Keratinocyte (primary cell): ENCODE data around the gene KAT6B. TPM values are rescaled to one million over a fixed set of nuclear protein-coding genes. Genes with fewer than 3 reads are reported as not detected.

ENCODE experiments used
- DNase-seq: peaks from one replicate; pipeline ENCODE4 v3.0.0-alpha.2; 2011; ENCODE audit warnings: low read depth, missing footprints, low spot score
- FAIRE-seq: peaks from 2 replicates; lab custom pipeline; 2011; peaks lifted over from hg19 to GRCh38; lab: Jason Lieb, UNC
- H2AFZ ChIP-seq: 2 replicates; pipeline ENCODE4 v1.6.0; 2012; ENCODE audit warnings: low read length, control low read depth, inconsistent platforms; ENCODE audit not compliant: control insufficient read depth
- H3K27ac ChIP-seq: 2 replicates; pipeline ENCODE4 v1.5.1; 2011; ENCODE audit warnings: low read length; ENCODE audit not compliant: control insufficient read depth, insufficient read depth
- H3K27me3 ChIP-seq: 3 replicates; pipeline ENCODE4 v1.6.0; 2011; ENCODE audit warnings: low read length; ENCODE audit not compliant: control insufficient read depth, insufficient read depth; ENCODE audit errors: extremely low read depth
- H3K36me3 ChIP-seq, 2 experiments: 2 replicates in 1 of 2; 3 replicates in 1 of 2; pipeline ENCODE4 v1.5.1; 2011; ENCODE audit warnings: low read length in 2 of 2, mild to moderate bottlenecking in 1 of 2; ENCODE audit not compliant: control insufficient read depth in 2 of 2, insufficient read depth in 2 of 2; ENCODE audit errors: extremely low read depth in 1 of 2
- H3K4me1 ChIP-seq: 3 replicates; pipeline ENCODE4 v1.5.1; 2011; ENCODE audit warnings: low read length; ENCODE audit not compliant: control insufficient read depth, insufficient read depth; ENCODE audit errors: extremely low read depth
- H3K4me2 ChIP-seq: 3 replicates; pipeline ENCODE4 v1.6.0; 2011; ENCODE audit warnings: low read depth, low read length; ENCODE audit not compliant: control insufficient read depth, insufficient read depth; ENCODE audit errors: extremely low read depth
- H3K4me3 ChIP-seq, 3 experiments: fragments of 200-600 bp in 1 of 3; sonication (generic) in 1 of 3; 2 replicates in 2 of 3; 3 replicates in 1 of 3; pipeline ENCODE4 v1.5.1; 2011 to 2016; ENCODE audit warnings: low read length in 3 of 3, mild to moderate bottlenecking in 3 of 3, control low read depth in 2 of 3, inconsistent platforms in 1 of 3, low read depth in 1 of 3, mixed read lengths in 1 of 3, mixed run types in 1 of 3, moderate library complexity in 1 of 3; ENCODE audit not compliant: control insufficient read depth in 2 of 3, insufficient read depth in 2 of 3; ENCODE audit errors: extremely low read depth in 1 of 3
- H3K79me2 ChIP-seq: 2 replicates; pipeline ENCODE4 v1.6.0; 2012; ENCODE audit warnings: low read length; ENCODE audit not compliant: control insufficient read depth, insufficient read depth
- H3K9ac ChIP-seq: 3 replicates; pipeline ENCODE4 v1.6.0; 2011; ENCODE audit warnings: low read length; ENCODE audit not compliant: control insufficient read depth, insufficient read depth; ENCODE audit errors: extremely low read depth
- H3K9me1 ChIP-seq: 3 replicates; pipeline ENCODE4 v1.6.0; 2011; ENCODE audit warnings: low read length; ENCODE audit not compliant: control insufficient read depth, insufficient read depth; ENCODE audit errors: extremely low read depth
- H3K9me3 ChIP-seq: 2 replicates; pipeline ENCODE4 v1.5.1; 2012; ENCODE audit warnings: low read depth, low read length; ENCODE audit not compliant: control insufficient read depth
- H4K20me1 ChIP-seq: 3 replicates; pipeline ENCODE4 v1.6.0; 2011; ENCODE audit warnings: low read length; ENCODE audit not compliant: control insufficient read depth, insufficient read depth; ENCODE audit errors: extremely low read depth
- EZH2 ChIP-seq: IDR thresholded peaks from one replicate; pipeline ENCODE4 v1.6.1; 2012; ENCODE audit warnings: inconsistent platforms, mild to moderate bottlenecking, low read length, moderate library complexity
- dilution Hi-C: fragments of 300-500 bp; cut with MboI; formaldehyde crosslinking; loops from one replicate; pipeline ENCODE4 v1.7.0; 2020; ENCODE audit warnings: low sequenced_read_pairs; ENCODE audit not compliant: extremely low pct_ligation_motif_present
- polyA plus RNA-seq, 5 experiments: library from polyadenylated mRNA; depleted of rRNA in 3 of 5; stranded (reverse) in 3 of 5; stranded (forward) in 1 of 5; unstranded in 1 of 5; fragments of >200 nt; gene quantifications; 1 replicate in 1 of 5; 2 replicates in 3 of 5; 3 replicates in 1 of 5; pipeline versions ENCODE4 v1.2.1 to v1.2.3, GENCODE V29; 2011 to 2012; ENCODE audit warnings: missing spikeins in 2 of 5, low read depth in 1 of 5, low replicate concordance in 1 of 5
- TF ChIP-seq, protein P1 (sequence below), 3 experiments: IDR thresholded peaks in 1 of 3; conservative IDR thresholded peaks in 1 of 3; optimal IDR thresholded peaks in 1 of 3; 2 replicates in 2 of 3; 3 replicates in 1 of 3; pipeline versions ENCODE3 to v1.5.1; 2011; ENCODE audit warnings: low read length in 3 of 3, mild to moderate bottlenecking in 3 of 3, moderate library complexity in 2 of 3, control low read depth in 1 of 3, inconsistent platforms in 1 of 3; ENCODE audit not compliant: insufficient read depth in 2 of 3; ENCODE audit errors: extremely low read depth in 1 of 3

KAT6B gene
- polyA plus RNA-seq, 1 donor (not counting 4 experiments of a cell fraction or from before 2014, with no cell fraction given) = 2.9 TPM

DNA sequence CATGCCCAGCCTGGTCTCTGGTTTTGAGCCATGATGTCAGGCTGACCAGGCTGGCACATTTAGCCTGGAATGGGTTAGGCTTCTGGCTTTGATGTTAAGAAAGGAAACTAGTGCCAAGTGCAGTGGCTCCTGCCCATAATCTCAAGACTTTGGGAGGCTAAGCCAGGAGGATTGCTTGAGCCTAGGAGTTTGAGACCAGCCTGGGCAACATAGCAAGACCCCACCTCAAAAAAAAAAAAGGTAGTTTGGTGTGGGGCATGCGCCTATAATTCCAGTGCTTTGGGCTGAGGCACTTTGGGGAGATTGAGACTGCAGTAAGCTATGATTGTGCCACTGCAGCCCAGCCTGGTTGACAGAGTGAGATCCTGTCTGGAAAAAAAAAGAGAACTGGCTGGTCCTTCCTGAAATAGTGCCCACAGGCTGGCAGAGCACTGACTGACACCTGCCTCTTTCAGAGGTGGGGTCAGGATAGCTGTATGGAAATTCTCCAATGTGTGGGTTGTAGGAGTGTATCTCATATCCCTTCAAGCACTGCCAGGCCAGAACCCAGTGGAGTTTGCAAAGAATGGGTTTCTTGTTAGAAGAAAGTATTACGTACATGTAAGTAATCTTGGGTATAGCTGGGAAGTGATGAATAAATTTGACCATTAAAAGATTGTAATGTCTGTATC lies 61.3 kb downstream of the KAT6B start:
- Histone ChIP-seq H3K4me2 (no peak overlapping the region), H3K9ac (no peak overlapping the region), H4K20me1 (no peaks in the 10 kb centered on the region)

DNA sequence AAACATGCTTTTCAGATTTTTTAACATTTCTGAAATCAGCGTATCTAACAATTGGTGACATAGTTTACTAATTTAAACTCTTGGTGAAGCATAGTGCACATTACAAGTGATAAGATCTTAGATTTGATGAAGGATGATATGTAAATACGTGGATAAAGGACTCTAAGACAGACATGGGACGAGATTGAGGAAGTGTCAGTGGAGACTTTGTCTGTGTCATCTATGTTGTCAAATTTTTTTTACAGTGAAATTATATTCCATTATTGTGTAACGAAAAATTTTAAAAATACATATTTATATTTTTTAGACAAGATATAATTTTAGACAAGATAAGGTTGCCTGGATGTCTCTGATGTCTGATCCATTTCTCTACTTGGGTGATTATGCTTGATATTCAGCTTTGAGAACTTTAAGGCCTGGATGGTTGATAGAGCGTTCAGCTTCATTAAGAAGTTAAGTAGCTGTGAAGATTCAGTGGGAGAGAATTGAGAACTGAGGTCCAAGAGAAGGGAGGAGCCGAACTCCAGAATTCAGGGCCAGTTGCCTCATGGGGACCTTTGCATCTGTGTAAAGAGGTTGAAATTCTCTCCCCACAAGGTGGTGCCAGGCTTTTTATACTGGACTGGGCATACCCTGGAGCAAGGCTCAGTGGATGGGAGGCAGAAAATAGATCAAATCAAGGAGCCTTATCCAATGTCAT lies 62.7 kb downstream of the KAT6B start:
- Histone ChIP-seq H3K4me3 (no peak overlapping the region), H3K27ac (no peak overlapping the region), H3K9me3 (no peaks in the 10 kb centered on the region), H4K20me1 (no peaks in the 10 kb centered on the region), H3K4me1 (no peaks in the 10 kb centered on the region), H3K27me3 (no peaks in the 10 kb centered on the region), H3K9me1 (no peaks in the 10 kb centered on the region), H3K4me2 (no peak overlapping the region), H3K79me2 (no peaks in the 10 kb centered on the region), H3K9ac (no peak overlapping the region), H3K36me3 (no peaks in the 10 kb centered on the region), H2AFZ (no peak overlapping the region)
- FAIRE-seq (no peak), DNase-seq (no peak)
- dilution Hi-C loops = no loop called here
- TF ChIP-seq EZH2 = no peak
- TF ChIP-seq, protein P1, sequence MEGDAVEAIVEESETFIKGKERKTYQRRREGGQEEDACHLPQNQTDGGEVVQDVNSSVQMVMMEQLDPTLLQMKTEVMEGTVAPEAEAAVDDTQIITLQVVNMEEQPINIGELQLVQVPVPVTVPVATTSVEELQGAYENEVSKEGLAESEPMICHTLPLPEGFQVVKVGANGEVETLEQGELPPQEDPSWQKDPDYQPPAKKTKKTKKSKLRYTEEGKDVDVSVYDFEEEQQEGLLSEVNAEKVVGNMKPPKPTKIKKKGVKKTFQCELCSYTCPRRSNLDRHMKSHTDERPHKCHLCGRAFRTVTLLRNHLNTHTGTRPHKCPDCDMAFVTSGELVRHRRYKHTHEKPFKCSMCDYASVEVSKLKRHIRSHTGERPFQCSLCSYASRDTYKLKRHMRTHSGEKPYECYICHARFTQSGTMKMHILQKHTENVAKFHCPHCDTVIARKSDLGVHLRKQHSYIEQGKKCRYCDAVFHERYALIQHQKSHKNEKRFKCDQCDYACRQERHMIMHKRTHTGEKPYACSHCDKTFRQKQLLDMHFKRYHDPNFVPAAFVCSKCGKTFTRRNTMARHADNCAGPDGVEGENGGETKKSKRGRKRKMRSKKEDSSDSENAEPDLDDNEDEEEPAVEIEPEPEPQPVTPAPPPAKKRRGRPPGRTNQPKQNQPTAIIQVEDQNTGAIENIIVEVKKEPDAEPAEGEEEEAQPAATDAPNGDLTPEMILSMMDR (optimal IDR thresholded peaks at IDR 0.05 in 1 of 3, IDR thresholded peaks at IDR 0.05 in 1 of 3, conservative IDR thresholded peaks at IDR 0.05 in 1 of 3; ENCODE audit: extremely low read depth in 1 of 3, insufficient read depth in 2 of 3, low read length in 3 of 3) = peak in 2 of 3 experiments; percentile 27 to 50

More for the DNA sequence above, 61.3 kb downstream of the KAT6B start:
- H3K27ac ChIP-seq = no peak overlapping the region
- H3K4me1 ChIP-seq = no peaks in the 10 kb centered on the region
- TF ChIP-seq, protein P1 (optimal IDR thresholded peaks at IDR 0.05 in 1 of 3, IDR thresholded peaks at IDR 0.05 in 1 of 3, conservative IDR thresholded peaks at IDR 0.05 in 1 of 3; ENCODE audit: extremely low read depth in 1 of 3, insufficient read depth in 2 of 3, low read length in 3 of 3) = no peak
- dilution Hi-C loops = no loop called here
- no peaks in the 10 kb centered on the region for H3K27me3 ChIP-seq
- no peak overlapping the region for H3K4me3 ChIP-seq
- H3K9me3 ChIP-seq = no peaks in the 10 kb centered on the region
- H2AFZ ChIP-seq = no peak overlapping the region
- no peaks in the 10 kb centered on the region for H3K9me1 ChIP-seq
- FAIRE-seq (no peak), DNase-seq (no peak)
- no peaks in the 10 kb centered on the region for H3K79me2 ChIP-seq
- H3K36me3 ChIP-seq = no peaks in the 10 kb centered on the region
